HCT116 (cell line): ENCODE results near the gene POGK. TPM values are rescaled to one million over a fixed set of nuclear protein-coding genes. Genes with fewer than 3 reads are reported as not detected.

Source experiments
- ATAC-seq: fragments of 200-7000 bp; cut with Tn5 transposase; 2 replicates; pipeline ENCODE4 v1.9.1; 2020; ENCODE audit warnings: mild to moderate bottlenecking, moderate library complexity
- BruUV-seq: library from RNA; stranded (reverse); fragments of 400-500 nt; replicated peaks from 2 replicates; lab custom pipeline; 2021; lab: Mats Ljungman, UMichigan
- CTCF ChIA-PET: fragments of 300-600 bp; sonication (Branson Sonifier 250); formaldehyde crosslinking; loops from one replicate; lab custom pipeline; 2021; ENCODE audit warnings: antibody characterized with exemption; lab: Charles Lee
- POLR2A ChIA-PET: fragments of 300-600, 350-600 bp; sonication (Branson Sonifier 250); formaldehyde crosslinking; loops from one replicate; lab custom pipeline; 2021; ENCODE audit warnings: antibody characterized with exemption; lab: Charles Lee
- RAD21 ChIA-PET, 2 experiments: fragments of 300-600 bp; sonication (Branson Sonifier 250); formaldehyde crosslinking; loops; one replicate each; lab custom pipeline; 2023; ENCODE audit warnings: low total read pairs in 2 of 2; ENCODE audit not compliant: uncharacterized antibody in 2 of 2, unreplicated experiment in 2 of 2, low non-redundant PET in 1 of 2; lab: Charles Lee
- DNase-seq: peaks from one replicate; pipeline ENCODE4 v3.0.0-alpha.2; 2010; ENCODE audit warnings: low read depth, low spot score
- H2AFZ ChIP-seq: fragments of 200-600 bp; shearing (Covaris generic), sonication (generic); 2 replicates; pipeline ENCODE4 v1.6.1; 2017; ENCODE audit warnings: low read depth, mixed run types, mixed read lengths, antibody characterized with exemption, low read length; ENCODE audit not compliant: poor library complexity, severe bottlenecking
- H3K27ac ChIP-seq: 2 replicates; pipeline ENCODE4 v1.5.1; 2012; ENCODE audit warnings: low read depth, low read length
- H3K27me3 ChIP-seq: fragments of 200-600 bp; sonication (generic); 2 replicates; pipeline ENCODE4 v1.6.1; 2016; ENCODE audit warnings: mixed run types, low read length, mixed read lengths; ENCODE audit not compliant: insufficient read depth
- H3K36me3 ChIP-seq, 2 experiments: fragments of 200-500 bp in 1 of 2; fragments of 200-600 bp in 1 of 2; sonication (Bioruptor generic) in 1 of 2; sonication (generic) in 1 of 2; 2 replicates each; pipeline versions ENCODE4 v1.5.1 to v1.6.1; 2014 to 2016; ENCODE audit warnings: low read length in 2 of 2, inconsistent platforms in 1 of 2, mixed read lengths in 1 of 2, mixed run types in 1 of 2; ENCODE audit not compliant: insufficient read depth in 2 of 2, control insufficient read depth in 1 of 2
- H3K4me1 ChIP-seq, 2 experiments: fragments of 200-600 bp in 1 of 2; sonication (generic) in 1 of 2; 2 replicates each; pipeline versions ENCODE4 v1.5.1 to v1.6.1; 2012 to 2017; ENCODE audit warnings: low read length in 2 of 2, inconsistent platforms in 1 of 2, mild to moderate bottlenecking in 1 of 2, mixed read lengths in 1 of 2, mixed run types in 1 of 2, moderate library complexity in 1 of 2; ENCODE audit not compliant: insufficient read depth in 2 of 2, control insufficient read depth in 1 of 2
- H3K4me2 ChIP-seq: fragments of 200-600 bp; sonication (generic); 2 replicates; pipeline ENCODE4 v1.6.1; 2017; ENCODE audit warnings: mixed run types, low read length, mixed read lengths
- H3K4me3 ChIP-seq, 2 experiments: fragments of 200-600 bp in 1 of 2; sonication (generic) in 1 of 2; replicated peaks in 1 of 2; 2 replicates each; pipeline ENCODE4 v1.5.1; 2011 to 2016; ENCODE audit warnings: low read length in 2 of 2, control low read depth in 1 of 2, low read depth in 1 of 2, mild to moderate bottlenecking in 1 of 2, mixed read lengths in 1 of 2, mixed run types in 1 of 2
- H3K79me2 ChIP-seq: fragments of 200-600 bp; sonication (generic); 2 replicates; pipeline ENCODE4 v1.6.1; 2017; ENCODE audit warnings: mild to moderate bottlenecking, mixed run types, low read length, moderate library complexity, mixed read lengths; ENCODE audit not compliant: insufficient read depth
- H3K9ac ChIP-seq: fragments of 200-600 bp; sonication (generic); 2 replicates; pipeline ENCODE4 v1.6.1; 2016; ENCODE audit warnings: low read length, mixed read lengths
- H3K9me2 ChIP-seq: fragments of 200-600 bp; sonication (generic), shearing (Covaris generic); 2 replicates; pipeline ENCODE4 v1.6.1; 2017; ENCODE audit warnings: mixed run types, mild to moderate bottlenecking, moderate library complexity; ENCODE audit not compliant: insufficient read depth
- H3K9me3 ChIP-seq, 2 experiments: fragments of 200-500 bp in 1 of 2; fragments of 200-600 bp in 1 of 2; sonication (Bioruptor generic) in 1 of 2; sonication (generic) in 1 of 2; 2 replicates each; pipeline ENCODE4 v1.6.1; 2014 to 2017; ENCODE audit warnings: low read length in 2 of 2, mixed read lengths in 2 of 2, inconsistent platforms in 1 of 2, low read depth in 1 of 2, mild to moderate bottlenecking in 1 of 2, mixed run types in 1 of 2, moderate library complexity in 1 of 2; ENCODE audit not compliant: control insufficient read depth in 1 of 2, insufficient read depth in 1 of 2
- H4K20me1 ChIP-seq: fragments of 200-600 bp; sonication (generic), shearing (Covaris generic); 2 replicates; pipeline ENCODE4 v1.6.1; 2017; ENCODE audit warnings: mixed run types, mild to moderate bottlenecking, moderate library complexity; ENCODE audit not compliant: insufficient read depth
- ATF3 ChIP-seq: IDR thresholded peaks from 2 replicates; pipeline ENCODE4 v1.6.1; 2012
- CBX3 ChIP-seq: IDR thresholded peaks from 2 replicates; pipeline ENCODE4 v1.6.1; 2012; ENCODE audit warnings: low read depth
- CEBPB ChIP-seq: IDR thresholded peaks from 2 replicates; pipeline ENCODE4 v1.6.1; 2012; ENCODE audit warnings: low read depth
- EGR1 ChIP-seq: IDR thresholded peaks from 2 replicates; pipeline ENCODE4 v1.6.1; 2012; ENCODE audit warnings: low read depth
- EZH2 ChIP-seq: fragments of 200-600 bp; sonication (generic); IDR thresholded peaks from 2 replicates; pipeline ENCODE4 v1.6.1; 2017; ENCODE audit warnings: antibody characterized with exemption, mixed run types
- EZH2phosphoT487 ChIP-seq: fragments of 200-600 bp; IDR thresholded peaks from 2 replicates; pipeline ENCODE4 v1.6.1; 2018; ENCODE audit warnings: antibody characterized with exemption, borderline replicate concordance
- FOSL1 ChIP-seq: IDR thresholded peaks from 2 replicates; pipeline ENCODE4 v1.6.1; 2012; ENCODE audit warnings: low read depth
- JUND ChIP-seq: IDR thresholded peaks from 2 replicates; pipeline ENCODE4 v1.6.1; 2012
- MAX ChIP-seq: IDR thresholded peaks from 2 replicates; pipeline ENCODE4 v1.6.1; 2012
- POLR2A ChIP-seq: IDR thresholded peaks from 2 replicates; pipeline ENCODE4 v1.7.0; 2011; ENCODE audit warnings: borderline replicate concordance; ENCODE audit not compliant: insufficient read depth, insufficient read length; ENCODE audit errors: extremely low read depth
- RAD21 ChIP-seq: IDR thresholded peaks from 2 replicates; pipeline ENCODE4 v1.6.1; 2012; ENCODE audit warnings: low read depth, mild to moderate bottlenecking
- REST ChIP-seq: IDR thresholded peaks from 2 replicates; pipeline ENCODE4 v1.6.1; 2012; ENCODE audit warnings: low read depth
- SIN3A ChIP-seq: IDR thresholded peaks from 2 replicates; pipeline ENCODE4 v1.6.1; 2012; ENCODE audit warnings: low read depth
- TCF7L2 ChIP-seq: IDR thresholded peaks from 2 replicates; pipeline ENCODE4 v1.7.0; 2011; ENCODE audit warnings: borderline replicate concordance, inconsistent platforms; ENCODE audit not compliant: insufficient read depth, insufficient read length; ENCODE audit errors: extremely low read depth
- ZFX ChIP-seq: fragments of 450-650 bp; IDR thresholded peaks from 2 replicates; pipeline ENCODE4 v1.6.1; 2017
- ZNF274 ChIP-seq: fragments of 200-500 bp; sonication (Bioruptor generic); IDR thresholded peaks from 2 replicates; pipeline ENCODE4 v1.6.1; 2014; ENCODE audit warnings: mild to moderate bottlenecking, low read depth, low read length, inconsistent platforms
- intact Hi-C: fragments of 100-400 bp; cut with micrococcal nuclease; formaldehyde crosslinking; loops from 2 replicates; pipeline ENCODE4 v1.10.0; 2022
- total RNA-seq: library from RNA; stranded (reverse); gene quantifications from one replicate; pipeline ENCODE4 v1.2.1, GENCODE V29; 2021; ENCODE audit not compliant: unreplicated experiment
- TF ChIP-seq, protein P1 (sequence below): IDR thresholded peaks from 2 replicates; pipeline ENCODE4 v1.6.1; 2011; ENCODE audit warnings: mild to moderate bottlenecking, low read length, moderate library complexity; ENCODE audit not compliant: insufficient replicate concordance; ENCODE audit errors: extremely low read depth

The POGK gene
- total RNA-seq, 1 experiment from 2014 or later, result 35.6 TPM

- ChIA-PET POLR2A (no interaction called here), RAD21 (no interaction called here), CTCF (interaction anchor here (0.9 to 2.0 kb wide), 4 partner anchors 8 to 336 kb away, joined by 3 to 14 read pairs (median 4); no protein-coding TSS in a partner anchor)
- DNase-seq (no peak), ATAC-seq (no peak)
- Histone ChIP-seq H3K27me3 (0 out of 2 replicates have a peak, but pooled peaks cover 6% of the 10 kb centered on the region), H4K20me1 (no peaks in the 10 kb centered on the region), H3K4me1 (no peaks in the 10 kb centered on the region), H3K27ac (no peak overlapping the region), H3K4me3 (no peak overlapping the region), H3K36me3 (no peaks in the 10 kb centered on the region), H3K9me2 (no peaks in the 10 kb centered on the region), H3K9me3 (no peaks in the 10 kb centered on the region; a peak in 1 of 4 replicates), H3K9ac (no peak overlapping the region), H3K79me2 (no peaks in the 10 kb centered on the region), H3K4me2 (no peak overlapping the region), H2AFZ (no peak overlapping the region)
- no TSS peak for BruUV-seq
- no peak for TF ChIP-seq TCF7L2
- TF ChIP-seq RAD21, result no peak
- no peak for TF ChIP-seq EZH2phosphoT487
- no peak for TF ChIP-seq SIN3A
- intact Hi-C loops, result no loop called here
Measured at GRCh38 chr1:166814611-166815010, 24.7 kb upstream of the POGK start.

- Histone ChIP-seq H3K79me2 (no peaks in the 10 kb centered on the region), H3K9ac (no peak overlapping the region), H2AFZ (no peak overlapping the region), H3K27ac (no peak overlapping the region), H3K4me1 (no peaks in the 10 kb centered on the region), H3K9me2 (no peaks in the 10 kb centered on the region), H3K36me3 (no peaks in the 10 kb centered on the region), H3K9me3 (no peaks in the 10 kb centered on the region; a peak in 1 of 4 replicates), H3K4me2 (no peak overlapping the region), H4K20me1 (no peaks in the 10 kb centered on the region), H3K27me3 (no peaks in the 10 kb centered on the region), H3K4me3 (no peak overlapping the region)
- intact Hi-C loops, result no loop called here
- RAD21 ChIA-PET, result no interaction called here
- no peak for DNase-seq
- BruUV-seq, result no TSS peak
- CTCF ChIA-PET, result no interaction called here
- ATAC-seq, result no peak
- POLR2A ChIA-PET, result no interaction called here
- TF ChIP-seq MAX (no peak), POLR2A (no peak), FOSL1 (no peak), ZFX (no peak), ATF3 (no peak), JUND (no peak), CBX3 (no peak), EGR1 (no peak), CEBPB (no peak), ZNF274 (no peak), REST (no peak), EZH2 (no peak), EZH2phosphoT487 (no peak)
- TF ChIP-seq, protein P1, sequence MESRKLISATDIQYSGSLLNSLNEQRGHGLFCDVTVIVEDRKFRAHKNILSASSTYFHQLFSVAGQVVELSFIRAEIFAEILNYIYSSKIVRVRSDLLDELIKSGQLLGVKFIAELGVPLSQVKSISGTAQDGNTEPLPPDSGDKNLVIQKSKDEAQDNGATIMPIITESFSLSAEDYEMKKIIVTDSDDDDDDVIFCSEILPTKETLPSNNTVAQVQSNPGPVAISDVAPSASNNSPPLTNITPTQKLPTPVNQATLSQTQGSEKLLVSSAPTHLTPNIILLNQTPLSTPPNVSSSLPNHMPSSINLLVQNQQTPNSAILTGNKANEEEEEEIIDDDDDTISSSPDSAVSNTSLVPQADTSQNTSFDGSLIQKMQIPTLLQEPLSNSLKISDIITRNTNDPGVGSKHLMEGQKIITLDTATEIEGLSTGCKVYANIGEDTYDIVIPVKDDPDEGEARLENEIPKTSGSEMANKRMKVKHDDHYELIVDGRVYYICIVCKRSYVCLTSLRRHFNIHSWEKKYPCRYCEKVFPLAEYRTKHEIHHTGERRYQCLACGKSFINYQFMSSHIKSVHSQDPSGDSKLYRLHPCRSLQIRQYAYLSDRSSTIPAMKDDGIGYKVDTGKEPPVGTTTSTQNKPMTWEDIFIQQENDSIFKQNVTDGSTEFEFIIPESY, result no peak
Measured at GRCh38 chr1:166819974-166820373, 19.3 kb upstream of the POGK start.
